ENCODE results near the gene DAB2IP.
"Not testable (repeated sequence)": the region's sequence is repeated elsewhere in the genome, so short reads cannot be mapped to it uniquely, and the experiment has no call there.

Gene DAB2IP

GRCh38 chr9:121780177-121781040 lies 129.0 kb downstream of the DAB2IP start:
- DNase-seq = no peak

GRCh38 chr9:121781145-121781548 lies 129.7 kb downstream of the DAB2IP start:
- DNase-seq = no peak

GRCh38 chr9:121781701-121782464 lies 130.4 kb downstream of the DAB2IP start:
- DNase-seq = no peak

GRCh38 chr9:121782514-121783110 lies 131.2 kb downstream of the DAB2IP start:
- no peak for DNase-seq

- DNase-seq = no peak
Observed at GRCh38 chr9:121783111-121783510, 131.7 kb downstream of the DAB2IP start.

GRCh38 chr9:121783521-121784507 lies 132.4 kb downstream of the DAB2IP start:
- DNase-seq = no peak

- DNase-seq = no peak
Observed at GRCh38 chr9:121784731-121785411, 133.4 kb downstream of the DAB2IP start.

GRCh38 chr9:121785673-121786542 lies 134.5 kb downstream of the DAB2IP start:
- no peak for DNase-seq

- no peak for DNase-seq
Observed at GRCh38 chr9:121786543-121786948, 135.1 kb downstream of the DAB2IP start.

- no peak for DNase-seq
Observed at GRCh38 chr9:121786998-121787422, 135.6 kb downstream of the DAB2IP start.

GRCh38 chr9:121788686-121789366 lies 137.4 kb downstream of the DAB2IP start:
- no peak for DNase-seq

- no peak for DNase-seq
Observed at GRCh38 chr9:121790841-121791240, 139.4 kb downstream of the DAB2IP start.

- DNase-seq = not testable (repeated sequence)
Observed at GRCh38 chr9:121792476-121792875, 141.0 kb downstream of the DAB2IP start.

GRCh38 chr9:121794334-121794733 lies 142.9 kb downstream of the DAB2IP start:
- DNase-seq = not testable (repeated sequence)

- no peak for DNase-seq
Observed at GRCh38 chr9:121797081-121797480, 145.6 kb downstream of the DAB2IP start.

- DNase-seq = no peak
Observed at GRCh38 chr9:121798941-121799340, 147.5 kb downstream of the DAB2IP start.

GRCh38 chr9:121800376-121800775 lies 148.9 kb downstream of the DAB2IP start:
- DNase-seq = no peak

GRCh38 chr9:121801579-121801978 lies 150.1 kb downstream of the DAB2IP start:
- DNase-seq = no peak

- no peak for DNase-seq
Observed at GRCh38 chr9:121802753-121803152, 151.3 kb downstream of the DAB2IP start.
